CD4-positive, alpha-beta T cell treated with Interleukin-4 for 1 hour (primary cell): ENCODE results near the gene KCP.
"Not testable (repeated sequence)": the region's sequence is repeated elsewhere in the genome, so short reads cannot be mapped to it uniquely, and the experiment has no call there.

Source experiments
- DNase-seq, 2 donors: peaks; one replicate each; pipeline ENCODE4 v3.0.0-alpha.2; 2020 to 2022

KCP gene

DNA sequence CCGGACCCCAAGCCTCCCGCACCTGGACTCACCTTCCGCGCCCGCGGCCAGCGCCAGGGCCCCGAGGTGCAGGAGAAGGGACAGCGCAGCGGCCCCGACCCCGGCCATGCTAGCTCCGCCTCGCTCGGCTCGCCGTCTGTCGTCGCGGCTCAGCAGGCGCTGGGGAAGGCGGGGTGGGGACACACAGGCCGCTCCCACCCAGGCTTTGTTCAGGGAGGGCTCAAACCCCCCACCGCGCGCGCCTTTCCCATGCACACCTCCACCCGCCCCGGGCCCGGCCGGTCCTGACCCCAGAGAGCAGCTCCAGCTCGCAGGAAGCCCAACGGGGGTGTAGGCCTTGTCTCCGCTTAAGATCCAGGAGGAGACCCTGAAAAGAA is at the start of gene KCP:
KCP (minus strand) TSS at position 141 of the 377 bp plus-strand sequence; CDS start at position 108, 33 bp downstream.
- no peak for DNase-seq

DNA sequence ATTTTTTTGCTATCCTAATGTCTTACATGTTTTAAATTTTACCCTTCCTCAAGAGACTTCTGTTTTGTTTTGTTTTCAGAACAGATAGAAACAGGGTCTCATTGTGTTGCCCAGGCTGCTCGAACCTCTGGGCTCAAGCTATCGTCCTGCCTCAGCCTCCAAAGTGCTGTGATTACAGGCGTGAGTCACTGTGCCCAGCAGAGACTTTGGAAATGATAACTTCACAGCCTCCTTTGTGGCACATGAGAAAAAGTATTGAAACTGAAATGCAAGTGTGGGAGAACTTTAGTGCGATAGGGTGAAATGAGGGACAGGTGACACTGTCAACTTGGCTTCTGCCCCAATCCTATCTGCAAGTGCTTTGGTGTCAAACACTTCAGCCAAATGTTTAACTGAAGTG is 48.8 kb upstream of the KCP start:
- DNase-seq: no peak

DNA sequence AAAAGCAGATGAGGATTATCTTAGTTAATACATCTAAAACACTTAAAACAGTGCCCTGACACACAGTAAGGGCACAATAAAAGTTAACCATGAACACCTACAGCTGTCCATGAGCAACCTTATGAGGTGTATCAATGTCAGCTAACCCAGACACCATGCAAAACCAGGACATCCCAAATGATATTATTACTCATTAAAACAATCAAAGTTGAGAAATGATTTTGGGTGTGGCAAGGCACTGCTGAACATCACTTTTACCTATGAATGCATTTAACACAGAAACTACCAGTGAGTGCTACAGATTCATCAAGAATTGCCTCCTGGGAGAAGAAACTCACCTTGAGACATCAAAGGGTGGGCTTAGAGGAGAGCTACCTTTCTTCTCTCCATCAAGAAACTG is 45.5 kb upstream of the KCP start:
- no peak for DNase-seq

DNA sequence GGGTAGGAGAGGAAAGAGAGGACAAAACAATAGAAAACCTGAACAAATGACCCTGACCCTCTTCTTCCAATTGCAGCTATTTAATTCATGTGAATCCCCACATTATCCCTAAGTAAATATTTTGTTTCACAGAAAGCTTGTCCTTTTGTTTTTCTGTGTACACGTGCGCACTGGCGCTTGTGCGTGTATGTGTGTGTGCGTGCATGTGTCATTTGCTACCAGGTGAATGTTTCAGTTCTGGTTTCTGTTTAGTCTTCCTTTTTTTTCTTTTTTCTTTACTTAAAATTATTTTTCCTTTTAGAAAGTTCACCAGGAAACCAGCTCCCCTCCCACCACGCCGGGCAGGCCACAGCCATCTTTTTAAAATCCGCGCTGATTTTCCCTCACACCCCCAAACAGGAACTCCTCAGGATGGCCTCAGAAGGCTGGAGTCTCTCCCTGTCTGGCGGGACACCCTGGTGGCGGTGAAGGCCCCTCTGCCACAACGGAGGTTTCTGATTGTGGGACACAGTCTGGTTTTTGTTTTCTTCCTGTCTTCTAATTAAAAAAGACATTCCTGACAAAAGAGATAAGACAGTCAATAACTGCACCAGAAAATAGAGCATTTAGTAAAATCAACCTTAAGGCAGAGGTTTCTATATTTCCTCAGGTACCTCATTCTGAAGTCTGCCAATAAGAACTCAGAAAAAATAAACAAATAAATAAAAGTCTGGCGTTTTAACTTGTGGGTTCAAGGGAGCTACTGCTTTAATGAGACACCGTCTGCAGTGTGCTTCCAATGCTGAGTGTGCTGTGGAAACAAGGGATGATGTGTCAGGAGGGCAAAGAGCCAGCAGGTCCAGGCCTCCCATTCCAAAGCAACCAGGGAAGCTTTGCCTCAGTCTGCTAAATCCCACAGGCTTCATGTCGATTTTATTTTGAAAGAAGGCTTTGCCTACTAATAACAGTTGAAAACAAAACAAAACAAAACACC is 44.6 kb upstream of the KCP start:
- DNase-seq: no peak

DNA sequence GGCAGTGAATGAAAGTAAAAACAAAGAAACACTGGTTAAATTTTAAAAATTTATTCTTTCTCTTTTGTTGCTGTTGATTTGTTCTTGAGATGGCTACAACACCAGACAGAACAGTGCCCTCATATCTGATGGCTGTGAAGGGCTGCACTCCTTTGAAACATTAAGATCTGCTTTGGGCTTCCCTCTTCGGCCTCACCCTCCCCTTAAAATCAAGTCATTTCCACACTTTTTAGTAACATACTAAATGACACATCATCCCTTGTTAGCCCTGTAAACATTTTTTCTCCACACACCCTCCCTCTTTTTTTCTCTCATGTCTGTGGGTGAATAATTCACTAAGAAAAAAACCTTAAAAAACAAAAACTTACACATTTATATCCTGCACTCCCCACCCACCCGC is 43.6 kb upstream of the KCP start:
- no peak for DNase-seq

- no peak for DNase-seq
These were observed 40.8 kb upstream of the KCP start for GRCh38 chr7:128951296-128951695.

- no peak for DNase-seq
These were observed 38.7 kb upstream of the KCP start for GRCh38 chr7:128948976-128949760.

GRCh38 chr7:128948312-128948973 is 37.9 kb upstream of the KCP start:
- DNase-seq: no peak

GRCh38 chr7:128947854-128948253 is 37.3 kb upstream of the KCP start:
- DNase-seq: no peak

DNA sequence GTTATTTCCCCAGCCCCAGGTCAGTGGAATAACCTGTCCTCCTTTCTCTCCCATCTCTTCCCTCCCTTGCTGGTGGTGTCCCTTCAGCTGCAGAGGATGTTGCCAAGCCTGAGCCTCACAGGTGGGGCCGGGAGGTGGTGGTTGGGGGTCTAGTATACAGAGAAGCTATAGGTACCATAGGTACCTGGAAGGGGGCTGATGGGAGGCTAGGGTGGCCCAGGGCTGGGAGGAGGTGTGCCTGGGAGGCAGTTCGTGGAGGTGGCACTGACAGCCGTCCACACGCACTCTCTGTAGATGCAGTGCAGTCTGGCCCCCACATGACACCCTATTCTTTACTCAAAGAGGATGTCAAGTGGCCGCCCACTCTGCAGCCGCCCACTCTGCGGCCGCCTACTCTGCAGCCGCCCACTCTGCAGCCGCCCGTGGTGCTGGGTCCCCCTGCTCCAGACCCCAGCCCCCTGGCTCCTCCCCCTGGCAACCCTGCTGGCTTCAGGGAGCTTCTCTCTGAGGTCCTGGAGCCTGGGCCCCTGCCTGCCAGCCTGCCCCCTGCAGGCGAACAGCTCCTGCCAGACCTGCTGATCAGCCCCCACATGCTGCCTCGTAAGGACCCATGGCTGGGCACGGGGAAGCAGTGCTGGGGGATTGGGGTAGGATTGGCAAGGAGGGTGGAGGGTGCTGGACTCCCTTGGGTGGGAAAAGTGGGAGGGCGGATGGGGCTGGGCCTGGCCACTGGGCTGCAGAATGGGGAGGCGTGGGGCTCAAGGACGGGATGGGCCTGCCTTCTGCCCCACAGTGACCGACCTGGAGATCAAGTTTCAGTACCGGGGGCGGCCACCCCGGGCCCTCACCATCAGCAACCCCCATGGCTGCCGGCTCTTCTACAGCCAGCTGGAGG is 36.7 kb upstream of the KCP start:
- no peak for DNase-seq

- DNase-seq: no peak
These were observed 35.3 kb upstream of the KCP start for GRCh38 chr7:128945668-128946366.

- no peak for DNase-seq
These were observed 34.2 kb upstream of the KCP start for GRCh38 chr7:128944487-128945236.

DNA sequence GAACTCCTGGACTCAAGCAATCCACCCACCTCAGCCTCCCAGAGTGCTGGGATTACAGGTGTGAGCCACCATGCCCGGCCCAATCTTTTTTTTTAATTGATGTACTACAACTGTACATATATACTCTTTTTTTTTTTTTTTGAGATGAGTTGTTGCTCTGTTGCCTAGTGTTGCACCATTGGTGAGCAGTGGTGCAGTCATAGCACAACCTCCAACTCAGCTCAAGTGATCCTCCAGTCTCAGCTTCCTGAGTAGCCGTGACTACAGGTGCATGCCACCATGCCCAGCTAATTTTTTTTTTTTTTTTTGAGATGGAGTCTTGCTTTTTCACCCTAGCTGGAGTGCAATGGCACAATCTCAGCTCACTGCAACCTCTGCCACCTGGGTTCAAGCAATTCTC is 32.7 kb upstream of the KCP start:
- not testable (repeated sequence) for DNase-seq

GRCh38 chr7:128941946-128942526 is 31.5 kb upstream of the KCP start:
- DNase-seq: no peak

- DNase-seq: no peak
These were observed 30.9 kb upstream of the KCP start for GRCh38 chr7:128941323-128941890.

DNA sequence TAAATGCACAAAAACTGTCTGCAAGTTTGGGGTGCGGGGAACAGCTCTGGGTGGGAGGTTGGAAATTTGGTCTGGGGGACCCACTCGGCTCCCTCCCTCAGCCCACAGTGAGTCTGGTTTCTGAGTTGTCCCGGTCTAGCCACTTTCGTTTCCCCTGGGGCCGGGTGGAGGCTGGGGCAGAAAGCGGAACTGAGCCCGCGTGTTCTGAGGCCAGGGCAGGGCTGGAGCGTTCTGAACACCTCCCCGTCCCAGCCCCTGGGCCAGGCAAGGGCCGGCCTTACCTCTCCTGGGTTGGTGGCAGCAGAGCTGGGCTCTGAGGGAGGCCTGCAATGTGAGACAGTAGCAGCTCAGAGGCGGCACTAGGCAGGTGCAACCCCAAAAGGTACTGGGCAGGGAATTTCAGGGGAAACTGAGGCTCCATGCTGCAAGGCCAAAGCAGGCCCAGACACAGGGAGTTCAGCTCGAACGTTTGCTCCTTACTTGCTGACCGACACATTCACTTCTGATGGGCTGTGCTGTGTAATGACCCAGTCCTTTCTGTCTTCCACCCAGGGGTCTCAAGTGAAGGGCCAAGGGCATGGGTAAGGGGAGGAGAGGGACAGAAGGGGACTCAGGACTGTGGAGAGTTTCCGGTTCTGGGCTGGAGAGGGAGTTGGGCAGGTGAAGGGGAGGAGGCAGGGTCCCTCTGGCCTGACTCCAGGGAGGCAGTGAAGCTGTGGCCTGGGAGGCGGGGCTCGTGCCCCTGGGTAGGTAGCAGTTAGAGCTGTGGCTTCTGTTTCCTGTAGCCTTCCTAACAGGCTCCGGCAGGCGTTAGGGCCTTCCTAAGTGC is 30.2 kb upstream of the KCP start:
- DNase-seq: peak; percentile 22 to 81

GRCh38 chr7:128939861-128940410 is 29.4 kb upstream of the KCP start:
- DNase-seq: no peak

GRCh38 chr7:128939075-128939860 is 28.8 kb upstream of the KCP start:
- peak in 1 of 2 donors; percentile 36 for DNase-seq
